ENCODE results near the gene CPVL. TPM values are rescaled to one million over a fixed set of nuclear protein-coding genes. Genes with fewer than 3 reads are reported as not detected.

CPVL gene
- total RNA-seq, 2 donors from 2014 or later, result 2.7 to 11.8 TPM

GRCh38 chr7:29192323-29192722, 46.0 kb upstream of the CPVL start:
- no peak for TF ChIP-seq CTCF (IDR thresholded peaks at IDR 0.05)
- DNase-seq (ENCODE audit: low spot score), result no peak
- no peaks in the 10 kb centered on the region for H3K27me3 ChIP-seq
- H3K4me1 ChIP-seq, result peaks cover 0 to 23% of the 10 kb centered on the region in 2 donors
- H3K9me3 ChIP-seq, result no peaks in the 10 kb centered on the region
- no peak overlapping the region for H3K4me3 ChIP-seq
- H3K36me3 ChIP-seq, result no peaks in the 10 kb centered on the region
- H3K27ac ChIP-seq, result no peak overlapping the region

- H3K36me3 ChIP-seq, result no peaks in the 10 kb centered on the region
- H3K4me3 ChIP-seq, result no peak overlapping the region
- H3K4me1 ChIP-seq, result peaks cover 0 to 19% of the 10 kb centered on the region in 2 donors
- no peak for DNase-seq (ENCODE audit: low spot score)
- H3K27ac ChIP-seq, result no peak overlapping the region
- no peaks in the 10 kb centered on the region for H3K27me3 ChIP-seq
- H3K9me3 ChIP-seq, result no peaks in the 10 kb centered on the region
- TF ChIP-seq CTCF (IDR thresholded peaks at IDR 0.05), result no peak
These were observed 44.2 kb upstream of the CPVL start for GRCh38 chr7:29190349-29191045.

GRCh38 chr7:29189743-29190201, 43.4 kb upstream of the CPVL start:
- peak; percentile 63 for DNase-seq (ENCODE audit: low spot score)
- H3K4me1 ChIP-seq, result peaks cover 0 to 13% of the 10 kb centered on the region in 2 donors

GRCh38 chr7:29185613-29186012, 39.3 kb upstream of the CPVL start:
- peaks cover 0 to 5% of the 10 kb centered on the region in 2 donors for H3K4me1 ChIP-seq
- DNase-seq (ENCODE audit: low spot score), result no peak
- H3K36me3 ChIP-seq, result no peaks in the 10 kb centered on the region
- no peak overlapping the region for H3K4me3 ChIP-seq
- no peaks in the 10 kb centered on the region for H3K27me3 ChIP-seq
- H3K9me3 ChIP-seq, result no peaks in the 10 kb centered on the region
- no peak for TF ChIP-seq CTCF (IDR thresholded peaks at IDR 0.05)
- H3K27ac ChIP-seq, result no peak overlapping the region

More at GRCh38 chr7:29189743-29190201, 43.4 kb upstream of the CPVL start:
- Histone ChIP-seq H3K4me3 (no peak overlapping the region), H3K27ac (no peak overlapping the region), H3K27me3 (no peaks in the 10 kb centered on the region), H3K36me3 (no peaks in the 10 kb centered on the region), H3K9me3 (no peaks in the 10 kb centered on the region)
- peak; percentile 78 to 91 for TF ChIP-seq CTCF (IDR thresholded peaks at IDR 0.05)

- Histone ChIP-seq H3K36me3 (no peaks in the 10 kb centered on the region), H3K4me1 (peaks cover 0 to 2% of the 10 kb centered on the region in 2 donors), H3K27me3 (no peaks in the 10 kb centered on the region), H3K4me3 (no peak overlapping the region), H3K9me3 (no peaks in the 10 kb centered on the region), H3K27ac (no peak overlapping the region)
- no peak for TF ChIP-seq CTCF (IDR thresholded peaks at IDR 0.05)
- no peak for DNase-seq (ENCODE audit: low spot score)
These were observed 38.3 kb upstream of the CPVL start for GRCh38 chr7:29184599-29184998.

GRCh38 chr7:29179115-29179514, 32.8 kb upstream of the CPVL start:
- Histone ChIP-seq H3K4me3 (no peak overlapping the region), H3K27me3 (no peaks in the 10 kb centered on the region), H3K27ac (no peak overlapping the region), H3K9me3 (no peaks in the 10 kb centered on the region), H3K4me1 (no peaks in the 10 kb centered on the region), H3K36me3 (no peaks in the 10 kb centered on the region)
- DNase-seq (ENCODE audit: low spot score), result no peak
- TF ChIP-seq CTCF (IDR thresholded peaks at IDR 0.05), result no peak

Data from right atrium auricular region (tissue), 2 donors.